GM21619 (cell line): ENCODE measurements around the gene TARM1.
"Not testable (repeated sequence)": the region's sequence is repeated elsewhere in the genome, so short reads cannot be mapped to it uniquely, and the experiment has no call there.

Source experiments
- ATAC-seq: cut with Tn5 transposase; IDR thresholded peaks from one replicate; pipeline ENCODE4 v1.9.1; 2021; ENCODE audit not compliant: unreplicated experiment

Gene TARM1

DNA sequence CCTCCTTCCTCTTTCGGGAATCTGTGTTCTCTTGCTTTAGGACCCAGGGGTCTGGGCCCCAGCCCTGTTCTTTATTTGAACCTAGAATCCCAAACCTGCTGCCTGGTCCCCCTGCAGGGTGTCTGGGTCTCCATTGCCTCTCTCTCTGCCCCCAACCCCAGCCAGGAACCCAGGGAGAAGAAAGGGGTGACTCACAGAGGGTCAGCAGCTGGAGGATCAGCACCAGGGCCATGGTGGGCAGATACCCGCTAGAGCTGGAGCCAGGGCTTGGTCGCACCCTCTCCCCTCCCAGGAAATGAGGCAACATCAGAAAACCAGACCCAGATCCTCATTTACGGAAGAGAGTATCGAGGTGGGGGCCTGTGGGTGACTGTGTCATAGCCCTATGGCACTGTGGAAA lies 19.4 kb upstream of the TARM1 start, which contains the start of gene OSCAR:
TSS of gene OSCAR (minus strand) at position 243 of the 400 bp plus-strand sequence. CDS start at position 232, 11 bp downstream.
- no peak for ATAC-seq

DNA sequence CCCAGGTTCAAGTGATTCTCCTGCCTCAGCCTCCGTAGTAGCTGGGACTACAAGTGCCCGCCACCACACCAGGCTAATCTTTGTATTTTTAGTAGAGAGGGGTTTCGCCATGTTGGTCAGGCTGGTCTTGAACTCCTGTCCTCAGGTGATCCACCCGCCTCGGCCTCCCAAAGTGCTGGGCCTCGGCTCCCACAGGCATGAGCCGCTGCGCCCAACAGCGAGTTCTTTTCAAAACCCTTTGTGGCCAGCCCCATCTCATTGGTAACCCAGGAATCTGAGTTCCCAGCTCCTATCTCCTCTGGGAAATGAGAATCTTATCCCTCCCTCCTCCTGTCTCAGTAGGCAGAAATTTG lies 18.7 kb upstream of the TARM1 start:
- ATAC-seq: not testable (repeated sequence)

GRCh38 chr19:54099190-54099902 lies 18.2 kb upstream of the TARM1 start:
- no peak for ATAC-seq

DNA sequence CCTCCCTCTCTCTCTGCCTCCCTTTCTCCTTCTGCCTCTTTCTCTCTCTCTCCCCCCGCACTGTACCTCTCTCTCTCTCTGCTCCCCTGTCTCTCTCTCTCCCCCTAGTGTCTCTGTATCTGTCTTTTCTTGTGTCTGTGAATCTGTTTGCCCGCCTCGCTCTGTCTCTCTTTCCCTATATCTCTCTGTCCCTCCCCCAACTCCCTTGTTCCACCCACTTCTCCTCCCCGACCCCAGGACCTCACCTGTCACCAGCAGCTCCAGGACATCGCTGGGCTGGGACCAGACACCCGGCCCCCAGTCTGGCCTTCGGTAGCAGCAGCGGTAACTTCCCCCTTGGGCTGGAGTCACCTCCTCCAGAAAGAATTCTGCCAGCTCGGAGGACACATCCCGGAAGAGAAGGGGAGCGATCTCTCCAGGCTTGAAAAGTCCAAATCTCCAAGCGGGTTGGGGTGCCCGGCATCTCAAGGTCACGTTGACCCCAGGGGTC lies 15.5 kb upstream of the TARM1 start:
- no peak for ATAC-seq

GRCh38 chr19:54095859-54096616 lies 14.9 kb upstream of the TARM1 start:
- not testable (repeated sequence) for ATAC-seq

DNA sequence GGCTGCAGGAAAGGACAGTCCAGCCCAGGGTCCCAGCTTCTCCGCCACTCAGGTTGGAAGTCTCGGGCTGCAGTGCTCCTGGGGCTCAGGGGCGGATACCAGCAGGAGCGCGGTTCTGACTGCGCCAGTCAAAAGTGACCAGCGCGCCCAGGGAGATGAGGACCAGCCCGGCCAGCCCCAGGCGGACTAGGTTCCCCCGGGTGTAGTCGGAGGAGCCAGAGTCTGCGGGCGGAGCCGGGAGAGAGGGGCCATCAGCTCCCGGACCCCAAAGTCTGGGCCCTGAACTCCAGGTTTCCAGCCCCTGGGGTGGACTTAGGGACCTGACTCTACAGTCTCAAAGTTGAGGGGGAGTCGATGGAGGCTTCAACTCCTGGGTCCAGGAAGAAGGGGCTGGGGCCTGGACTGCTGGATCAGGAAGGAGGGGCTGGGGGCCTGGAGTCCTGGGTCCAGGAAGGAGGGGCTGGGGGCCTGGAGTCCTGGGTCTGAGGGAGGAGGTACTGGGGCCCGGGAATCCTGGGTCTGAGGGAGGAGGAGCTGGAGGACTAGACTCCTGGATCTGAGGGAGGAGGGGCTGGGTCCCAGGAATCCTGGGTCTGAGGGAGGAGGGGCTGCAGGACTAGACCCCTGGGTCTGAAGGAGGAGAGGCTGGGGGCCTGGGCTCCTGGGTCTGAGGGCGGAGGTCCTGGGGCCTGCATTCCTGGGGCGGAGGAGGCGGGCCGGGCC lies 14.1 kb upstream of the TARM1 start:
- no peak for ATAC-seq

DNA sequence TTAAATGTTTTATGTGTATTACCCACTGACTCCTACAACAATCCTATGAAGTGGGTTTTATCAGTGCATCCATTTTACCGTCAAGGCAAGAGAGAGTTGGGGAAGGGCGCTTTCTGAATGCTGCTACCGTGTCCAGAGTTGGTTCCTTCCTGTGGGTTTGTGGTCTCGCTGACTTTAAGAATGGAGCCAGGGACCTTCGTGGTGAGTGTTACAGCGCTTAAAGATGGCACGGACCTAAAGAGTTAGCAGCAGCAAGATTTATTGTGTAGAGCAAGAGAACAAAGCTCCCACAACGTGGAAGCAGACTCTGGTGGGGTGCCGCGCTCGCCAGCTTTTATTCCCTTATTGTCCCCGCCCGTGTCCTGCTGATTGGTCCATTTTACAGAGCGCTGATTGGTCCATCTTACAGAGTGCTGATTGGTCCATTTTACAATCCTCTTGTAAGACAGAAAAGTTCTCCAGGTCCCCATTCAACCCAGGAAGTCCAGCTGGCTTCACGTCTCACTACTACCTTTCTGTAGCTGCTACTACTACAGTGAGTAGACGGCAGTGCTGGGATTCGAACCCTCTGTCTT lies 13.3 kb upstream of the TARM1 start:
- ATAC-seq: no peak

DNA sequence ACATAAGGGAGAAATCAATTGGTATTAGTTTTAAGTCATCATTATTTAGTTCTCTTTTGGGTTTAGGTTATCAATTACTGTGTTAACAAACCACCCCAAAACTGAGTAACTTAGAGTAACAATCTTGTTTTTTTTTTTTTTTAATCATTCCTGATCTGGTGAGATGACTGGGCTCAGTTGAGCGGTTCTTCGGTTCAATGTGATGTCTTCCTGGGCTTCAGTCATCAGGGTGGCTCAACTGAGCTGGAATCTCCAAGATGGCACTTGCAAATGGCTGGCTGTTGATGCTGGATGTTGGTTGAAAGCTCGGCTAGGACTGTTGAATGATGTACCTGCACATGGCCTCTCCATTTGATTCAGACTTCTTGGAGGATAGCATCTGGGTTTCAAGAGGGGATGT lies 3.2 kb upstream of the TARM1 start:
- ATAC-seq: no peak

DNA sequence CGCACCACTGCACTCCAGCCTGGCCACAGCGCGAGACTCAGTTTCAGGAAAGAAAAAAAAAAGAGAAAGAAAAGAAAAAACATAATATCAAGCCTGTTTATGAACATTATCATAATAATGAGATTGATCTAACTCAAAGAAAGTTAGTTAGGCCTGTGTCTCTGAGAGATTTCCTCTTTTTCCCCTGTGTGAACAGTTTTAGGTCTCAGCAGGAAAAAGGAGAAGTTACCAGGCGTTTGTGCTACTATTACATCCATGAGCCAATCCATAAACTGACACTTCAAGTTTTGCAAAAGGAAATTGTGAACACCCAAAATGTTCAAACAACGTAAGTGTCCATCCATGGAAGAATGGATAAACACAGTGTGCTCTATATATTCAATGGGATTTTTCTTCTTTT lies 3.8 kb downstream of the TARM1 start:
- no peak for ATAC-seq

DNA sequence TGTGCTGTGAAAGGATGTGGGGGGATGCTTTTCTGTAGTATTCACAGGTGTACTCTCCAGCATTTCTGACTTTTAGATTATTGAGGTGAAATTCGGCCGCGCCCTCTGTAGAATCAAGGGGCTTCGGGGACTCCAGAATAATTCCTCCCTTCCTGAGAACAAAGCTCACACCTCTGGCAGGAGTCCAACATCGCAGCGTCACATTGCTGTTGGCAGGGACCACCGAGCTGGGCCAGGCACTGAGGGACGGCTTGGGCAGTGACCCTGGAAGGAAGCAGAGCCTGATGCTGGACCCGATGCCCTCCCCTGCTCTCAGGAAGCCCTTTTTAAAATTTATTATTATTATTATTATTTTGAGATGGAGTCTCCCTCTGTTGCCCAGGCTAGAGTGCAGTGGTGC lies 6.3 kb downstream of the TARM1 start:
- no peak for ATAC-seq

DNA sequence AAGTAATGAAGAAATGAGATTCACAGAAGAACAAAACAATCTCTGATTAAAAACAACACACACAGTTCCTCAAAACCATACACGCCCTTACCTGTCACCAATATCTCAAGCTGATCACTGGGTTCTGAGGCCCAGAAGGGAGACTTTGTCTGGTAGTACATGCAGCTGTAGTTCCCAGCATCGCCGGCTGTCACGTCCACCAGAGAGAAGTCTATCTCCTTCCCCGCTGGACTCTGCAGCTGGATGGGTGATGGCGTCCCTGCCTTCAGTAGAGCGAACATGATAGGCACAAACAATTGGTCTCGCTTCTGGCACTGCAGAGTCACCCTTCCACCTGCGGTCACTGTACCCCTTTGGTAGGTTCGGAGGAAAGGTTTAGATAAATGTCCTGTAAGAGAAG lies 7.3 kb downstream of the TARM1 start:
- ATAC-seq: no peak

- ATAC-seq: no peak
These were observed 11.7 kb downstream of the TARM1 start for GRCh38 chr19:54069470-54069869.

DNA sequence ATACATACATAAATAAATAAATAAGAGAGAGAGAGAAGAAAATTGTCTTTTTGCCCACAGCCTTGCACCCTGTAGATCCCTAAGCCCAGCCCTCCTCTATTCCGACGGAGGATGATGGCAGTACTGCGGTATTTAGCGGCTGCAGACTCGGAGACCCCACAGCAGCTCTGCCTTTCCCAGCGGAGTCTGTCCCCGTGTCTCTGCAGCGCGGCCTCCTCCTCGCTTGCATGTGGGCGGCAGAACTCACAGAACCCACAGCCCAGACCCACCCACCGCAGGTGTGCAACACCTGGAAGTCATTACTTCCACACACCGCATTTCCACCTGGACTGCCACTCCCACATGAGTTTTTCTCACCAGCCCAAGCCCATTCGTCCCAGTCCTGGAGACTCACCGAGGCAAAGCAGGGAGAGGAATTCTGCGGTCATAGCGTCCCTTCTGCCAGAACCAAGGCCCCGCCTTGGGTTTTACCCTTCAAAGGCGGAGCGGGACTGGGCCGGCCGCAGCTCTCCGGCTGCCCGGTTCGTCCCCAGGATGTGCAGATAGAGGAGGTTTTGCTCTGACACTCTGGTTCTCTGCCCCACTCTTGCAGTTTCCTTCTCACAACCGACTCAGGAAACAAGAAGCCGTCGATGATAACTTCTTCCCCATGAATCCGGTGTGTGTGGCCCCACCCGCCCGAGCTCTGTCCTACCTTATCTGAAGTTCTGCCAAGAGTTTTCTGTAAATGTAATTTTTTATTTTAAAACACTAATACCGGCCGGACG lies 17.6 kb downstream of the TARM1 start, which contains the start of gene VSTM1:
TSS of gene VSTM1 (minus strand) at position 548 of the 767 bp plus-strand sequence. CDS start at position 428, 120 bp downstream.
- ATAC-seq: no peak

DNA sequence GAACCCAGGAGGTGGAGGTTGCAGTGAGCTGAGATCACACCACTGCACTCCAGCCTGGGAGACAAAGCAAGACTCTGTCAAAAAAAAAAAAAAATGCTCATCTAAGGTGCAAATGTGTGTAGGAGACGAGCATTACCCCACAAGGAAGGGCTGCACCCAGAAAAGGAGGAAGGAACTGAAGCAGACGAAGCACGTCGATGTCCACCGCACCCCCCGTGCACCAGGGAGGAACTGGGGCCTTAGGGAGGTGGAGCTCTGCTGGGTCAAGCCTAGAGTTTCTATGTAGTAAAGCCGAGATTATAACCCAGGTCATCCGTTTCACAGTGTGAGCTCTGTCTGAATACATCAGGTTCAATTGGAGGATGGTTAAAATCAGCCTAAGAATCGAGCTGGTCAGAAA lies 18.5 kb downstream of the TARM1 start:
- ATAC-seq: no peak

GRCh38 chr19:54047616-54048015 lies 33.5 kb downstream of the TARM1 start:
- ATAC-seq: no peak

- ATAC-seq: no peak
These were observed 35.4 kb downstream of the TARM1 start for GRCh38 chr19:54045771-54046170.

GRCh38 chr19:54042989-54043388 lies 38.2 kb downstream of the TARM1 start:
- ATAC-seq: no peak

GRCh38 chr19:54041969-54042606 lies 39.1 kb downstream of the TARM1 start:
- no peak for ATAC-seq

- no peak for ATAC-seq
These were observed 41.2 kb downstream of the TARM1 start for GRCh38 chr19:54040003-54040402.

DNA sequence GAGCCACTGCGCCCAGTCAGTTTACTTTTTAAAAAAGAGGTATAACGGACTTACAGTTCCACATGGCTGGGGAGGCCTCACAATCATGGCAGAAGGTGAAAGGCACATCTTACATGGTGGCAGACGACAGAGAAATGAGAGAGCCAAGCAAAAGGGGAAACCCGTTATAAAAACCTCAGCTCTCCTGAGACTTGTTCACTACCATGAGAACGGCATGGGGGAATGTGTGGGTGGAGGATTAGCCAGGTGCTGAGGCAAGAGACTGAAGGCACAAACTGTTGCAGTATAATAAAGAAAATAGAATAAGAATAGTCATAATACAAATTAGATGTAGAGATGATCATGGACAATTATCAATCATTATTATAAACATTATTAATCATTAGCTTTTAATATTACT lies 44.6 kb downstream of the TARM1 start:
- not testable (repeated sequence) for ATAC-seq
